AG08395 (cell line): ENCODE data around the gene PRKD3.
A peak's percentile ranks its signal among the peaks of the same experiment; 100 is the strongest.
"Not testable (repeated sequence)": the region's sequence is repeated elsewhere in the genome, so short reads cannot be mapped to it uniquely, and the experiment has no call there.

Source experiments
- DNase-seq: peaks from one replicate; pipeline ENCODE4 v3.0.0; 2012; ENCODE audit warnings: mixed read lengths, low spot score

PRKD3 gene

GRCh38 chr2:37316181-37316580 lies 8.5 kb downstream of the PRKD3 start:
- DNase-seq = no peak

DNA sequence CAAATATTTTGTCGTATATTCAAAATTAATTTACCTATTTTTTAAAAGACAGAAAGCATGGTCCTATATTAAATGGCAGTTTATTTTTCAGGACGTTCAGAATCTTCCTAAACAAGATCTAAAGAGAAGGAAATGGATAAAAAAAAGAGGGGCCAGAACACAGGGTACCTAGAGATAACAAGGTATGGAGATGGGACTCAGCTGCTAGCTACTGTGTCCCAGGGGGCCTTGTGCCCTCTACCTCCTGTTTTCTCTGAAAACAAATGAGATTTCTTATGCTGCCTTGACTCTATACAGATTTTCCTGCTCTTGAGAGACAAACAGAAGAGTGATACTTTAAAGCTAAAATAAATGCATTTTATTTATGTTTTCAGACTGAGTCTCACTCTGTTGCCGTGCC lies 9.3 kb downstream of the PRKD3 start:
- DNase-seq = no peak

DNA sequence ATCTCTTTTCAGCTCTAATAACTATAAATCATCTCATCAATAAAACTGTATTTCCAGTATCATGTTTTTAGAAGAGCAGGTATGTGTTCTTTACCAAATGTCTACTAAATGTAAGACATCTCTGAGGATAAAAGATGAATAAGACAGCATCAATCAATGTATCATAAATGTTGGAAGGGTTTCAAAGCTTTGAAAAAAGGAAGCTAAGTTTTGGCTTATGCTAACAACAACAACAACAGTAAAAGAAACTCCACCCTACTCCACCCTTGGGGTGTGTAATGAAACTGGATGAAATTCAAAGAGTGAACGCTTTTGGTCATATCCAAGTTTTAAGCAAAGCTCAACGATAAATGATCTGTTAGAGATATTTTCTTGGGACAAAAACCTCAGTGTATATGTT lies 17.1 kb downstream of the PRKD3 start:
- no peak for DNase-seq

DNA sequence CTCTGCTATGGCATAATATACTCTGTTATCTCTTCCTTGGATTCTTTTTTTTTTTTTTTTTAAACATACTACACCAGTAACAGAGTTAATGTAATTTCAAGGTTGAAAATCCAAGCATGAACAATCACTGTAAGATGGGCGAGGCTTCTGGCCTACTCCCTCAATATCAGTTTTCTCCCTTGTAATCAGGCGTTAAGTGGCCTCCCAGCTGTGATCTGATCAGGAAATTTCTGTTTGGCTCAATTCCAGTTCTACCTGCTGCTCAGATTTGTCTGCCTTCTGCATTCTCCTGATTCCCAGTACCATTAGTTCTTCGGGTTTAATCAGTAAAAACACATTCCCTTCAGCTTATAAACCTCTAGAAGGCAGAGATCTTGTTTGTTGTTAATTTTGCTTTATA lies 18.6 kb downstream of the PRKD3 start:
- DNase-seq = no peak

GRCh38 chr2:37302701-37303252 lies 21.9 kb downstream of the PRKD3 start:
- DNase-seq = no peak

GRCh38 chr2:37301408-37301807 lies 23.2 kb downstream of the PRKD3 start:
- no peak for DNase-seq

- no peak for DNase-seq
Observed at GRCh38 chr2:37300578-37300977, 24.1 kb downstream of the PRKD3 start.

GRCh38 chr2:37300146-37300545 lies 24.5 kb downstream of the PRKD3 start:
- no peak for DNase-seq

- DNase-seq = no peak
Observed at GRCh38 chr2:37297632-37298031, 27.0 kb downstream of the PRKD3 start.

GRCh38 chr2:37295469-37296073 lies 29.1 kb downstream of the PRKD3 start:
- no peak for DNase-seq

DNA sequence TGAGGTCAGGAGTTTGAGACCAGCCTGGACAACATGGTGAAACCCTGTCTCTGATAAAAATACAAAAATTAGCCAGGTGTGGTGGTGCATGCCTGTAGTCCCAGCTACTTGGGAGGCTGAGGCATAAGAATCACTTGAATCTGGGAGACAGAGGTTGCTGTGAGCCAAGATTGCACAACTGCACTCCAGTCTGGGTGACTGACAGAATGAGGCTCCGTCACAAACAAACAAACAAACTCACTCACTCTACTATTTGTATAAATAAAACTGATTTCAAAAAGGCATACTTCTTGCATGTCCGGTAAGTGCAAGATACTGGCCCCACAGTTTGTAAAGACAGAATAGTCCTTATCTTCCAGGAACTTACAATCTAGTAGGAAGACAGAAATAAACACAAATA lies 29.8 kb downstream of the PRKD3 start:
- not testable (repeated sequence) for DNase-seq

DNA sequence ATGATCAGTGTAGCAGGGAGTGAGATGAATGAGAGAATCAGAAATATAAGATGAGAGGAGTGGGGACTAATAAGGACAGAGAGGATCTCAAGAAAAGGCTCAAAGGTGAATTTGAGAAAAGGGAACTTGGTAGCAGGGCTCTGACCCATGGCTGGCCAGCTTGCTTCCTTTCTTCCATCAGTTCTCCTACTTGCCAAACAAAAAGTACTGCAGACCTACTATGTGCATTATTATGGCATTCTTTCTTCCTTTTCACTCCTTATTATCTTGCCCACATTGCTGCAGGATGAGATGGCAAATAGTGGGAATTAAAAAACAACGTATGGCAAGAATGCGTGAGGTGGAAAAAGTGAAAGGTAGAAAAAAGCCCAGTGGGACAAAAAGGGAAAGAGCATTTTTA lies 33.0 kb downstream of the PRKD3 start:
- DNase-seq = no peak

DNA sequence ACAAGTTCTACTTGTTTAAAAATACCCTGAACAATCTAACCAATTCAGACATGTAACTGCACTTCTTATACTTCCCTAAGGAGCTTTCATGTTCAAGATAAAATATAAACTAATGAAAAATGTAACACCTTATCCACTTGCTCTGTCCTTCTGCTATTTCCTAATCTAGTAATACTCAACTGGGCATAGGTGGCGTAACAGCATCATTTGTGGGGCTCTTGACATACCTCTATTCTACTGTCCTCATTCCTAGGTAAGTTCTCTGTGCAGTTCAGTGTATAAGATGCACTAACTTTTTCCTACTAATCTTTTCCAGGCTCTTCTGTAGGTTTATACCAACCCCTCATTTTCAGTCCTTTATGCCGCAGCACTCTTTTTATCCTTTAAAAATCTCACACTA lies 36.7 kb downstream of the PRKD3 start:
- DNase-seq = no peak

- DNase-seq = no peak
Observed at GRCh38 chr2:37284381-37284780, 40.3 kb downstream of the PRKD3 start.

GRCh38 chr2:37283207-37283606 lies 41.4 kb downstream of the PRKD3 start:
- peak; percentile 75 for DNase-seq

- DNase-seq = no peak
Observed at GRCh38 chr2:37282746-37283145, 41.9 kb downstream of the PRKD3 start.

DNA sequence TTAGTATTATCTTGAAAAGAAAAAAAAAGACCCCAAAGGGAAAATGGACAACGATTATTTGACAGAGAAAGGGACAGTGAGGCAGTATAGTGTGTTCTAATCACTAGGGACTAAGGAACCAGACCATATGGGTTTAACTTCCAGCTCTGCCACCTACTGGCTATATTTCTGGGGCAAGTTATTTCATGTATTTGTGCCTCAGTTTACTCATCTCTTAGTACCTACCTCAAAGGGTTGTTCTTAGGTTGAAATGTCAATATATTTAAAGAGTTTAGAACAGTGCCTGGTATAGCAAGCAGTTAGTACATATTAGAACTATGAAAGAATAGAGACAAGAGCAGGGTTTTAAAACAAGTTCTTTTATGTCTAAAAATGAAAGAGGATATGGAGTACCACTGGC lies 42.7 kb downstream of the PRKD3 start:
- DNase-seq = no peak

DNA sequence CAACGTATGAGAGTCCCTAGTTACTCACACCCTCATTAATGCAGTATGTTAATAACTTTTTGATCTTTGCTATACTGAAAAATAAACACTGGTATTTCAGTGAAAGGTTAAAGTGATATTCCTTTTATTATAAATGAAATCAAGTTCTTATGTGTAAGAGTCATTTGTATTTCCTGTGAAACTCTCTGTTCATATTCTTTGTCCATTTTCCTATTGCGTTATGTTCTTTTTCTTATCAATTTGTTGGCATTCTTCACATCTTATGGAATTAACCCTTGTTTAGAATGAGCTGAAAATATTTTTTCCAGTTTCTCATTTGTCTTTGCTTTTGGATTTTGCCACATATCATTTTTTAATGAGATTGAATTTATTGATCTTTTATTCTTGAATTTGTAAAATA lies 48.3 kb downstream of the PRKD3 start:
- DNase-seq = no peak
